Chondrocyte (in vitro differentiated cells): ENCODE measurements around the gene GPR132. TPM values are rescaled to one million over a fixed set of nuclear protein-coding genes. Genes with fewer than 3 reads are reported as not detected.

ENCODE experiments used
- DNase-seq: peaks from one replicate; pipeline ENCODE4 v3.0.0; 2021; ENCODE audit warnings: mixed read lengths, low spot score
- H3K27ac Mint-ChIP-seq: one replicate; pipeline ENCODE4 v1.8.0; 2021; ENCODE audit warnings: mild to moderate bottlenecking, moderate library complexity, mixed read lengths; ENCODE audit not compliant: unreplicated experiment
- H3K27me3 Mint-ChIP-seq: 2 replicates; pipeline ENCODE4 v1.8.0; 2021; ENCODE audit warnings: low read depth, mixed read lengths
- H3K36me3 Mint-ChIP-seq: 2 replicates; pipeline ENCODE4 v1.8.0; 2021; ENCODE audit warnings: low read depth, mixed read lengths
- H3K4me1 Mint-ChIP-seq: 2 replicates; pipeline ENCODE4 v1.8.0; 2021; ENCODE audit warnings: low read depth, mild to moderate bottlenecking, mixed read lengths
- H3K4me3 Mint-ChIP-seq: one replicate; pipeline ENCODE4 v1.8.0; 2021; ENCODE audit warnings: mild to moderate bottlenecking, moderate library complexity, mixed read lengths; ENCODE audit not compliant: unreplicated experiment
- H3K9me3 Mint-ChIP-seq: 2 replicates; pipeline ENCODE4 v1.8.0; 2021; ENCODE audit warnings: low read depth, mixed read lengths
- total RNA-seq: library from RNA; stranded (reverse); gene quantifications from 3 replicates; pipeline ENCODE4 v1.2.1, GENCODE V29; 2021
- TF ChIP-seq, protein P1 (sequence below): fragments of 200-600 bp; sonication (generic); IDR thresholded peaks from 2 replicates; pipeline ENCODE4 v1.5.0; 2021; ENCODE audit warnings: antibody characterized with exemption, mild to moderate bottlenecking, moderate library complexity

The GPR132 gene
- total RNA-seq, 1 donor from 2014 or later, result 0.30 TPM

DNA sequence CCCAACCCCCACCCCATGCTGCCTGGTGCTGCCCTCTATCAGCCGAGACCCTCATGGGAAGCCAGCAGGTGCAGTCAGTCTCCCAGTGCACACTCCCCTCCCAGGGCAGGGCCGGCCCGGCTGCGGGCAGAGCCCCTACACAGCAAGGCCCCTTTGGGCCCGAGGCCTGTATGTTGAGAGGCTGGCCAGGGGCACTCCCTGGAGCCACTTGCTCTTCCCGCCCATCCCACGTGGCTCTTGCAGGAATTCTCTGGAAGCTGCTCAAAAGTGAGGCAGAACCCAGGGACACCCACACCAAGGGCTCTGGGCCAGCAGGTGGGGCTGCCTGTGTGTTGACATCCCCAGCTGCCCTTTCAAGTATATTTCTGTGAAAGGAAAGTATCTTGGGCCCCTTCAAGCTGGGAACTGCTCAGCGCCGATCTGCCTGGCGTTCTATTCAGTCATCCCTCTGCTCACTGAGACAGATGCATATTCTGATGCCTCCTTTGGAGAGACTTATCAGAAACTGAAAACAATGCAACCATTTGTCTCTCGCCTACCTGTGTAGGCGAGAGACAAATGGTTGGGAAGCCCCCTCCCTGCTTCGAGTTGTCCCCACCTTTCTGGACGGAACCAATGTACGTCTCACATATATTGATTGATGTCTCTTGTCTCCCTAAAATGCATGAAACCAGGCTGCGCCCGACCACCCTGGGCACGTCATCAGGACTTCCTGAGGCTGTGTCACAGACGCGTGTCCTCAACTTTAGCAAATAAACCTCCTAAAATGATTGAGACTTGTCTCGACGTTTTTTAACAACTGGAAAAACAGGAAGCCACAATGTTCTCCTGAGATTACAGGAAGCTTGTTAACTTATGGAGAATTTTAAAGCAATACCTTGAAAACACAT lies 6.0 kb downstream of the GPR132 start:
- Mint-ChIP-seq H3K36me3 (no peaks in the 10 kb centered on the region), H3K27ac (no peak overlapping the region), H3K27me3 (peaks cover 6% of the 10 kb centered on the region), H3K4me1 (peaks cover 3% of the 10 kb centered on the region), H3K4me3 (no peak overlapping the region), H3K9me3 (no peaks in the 10 kb centered on the region)
- no peak for DNase-seq
- TF ChIP-seq, protein P1, sequence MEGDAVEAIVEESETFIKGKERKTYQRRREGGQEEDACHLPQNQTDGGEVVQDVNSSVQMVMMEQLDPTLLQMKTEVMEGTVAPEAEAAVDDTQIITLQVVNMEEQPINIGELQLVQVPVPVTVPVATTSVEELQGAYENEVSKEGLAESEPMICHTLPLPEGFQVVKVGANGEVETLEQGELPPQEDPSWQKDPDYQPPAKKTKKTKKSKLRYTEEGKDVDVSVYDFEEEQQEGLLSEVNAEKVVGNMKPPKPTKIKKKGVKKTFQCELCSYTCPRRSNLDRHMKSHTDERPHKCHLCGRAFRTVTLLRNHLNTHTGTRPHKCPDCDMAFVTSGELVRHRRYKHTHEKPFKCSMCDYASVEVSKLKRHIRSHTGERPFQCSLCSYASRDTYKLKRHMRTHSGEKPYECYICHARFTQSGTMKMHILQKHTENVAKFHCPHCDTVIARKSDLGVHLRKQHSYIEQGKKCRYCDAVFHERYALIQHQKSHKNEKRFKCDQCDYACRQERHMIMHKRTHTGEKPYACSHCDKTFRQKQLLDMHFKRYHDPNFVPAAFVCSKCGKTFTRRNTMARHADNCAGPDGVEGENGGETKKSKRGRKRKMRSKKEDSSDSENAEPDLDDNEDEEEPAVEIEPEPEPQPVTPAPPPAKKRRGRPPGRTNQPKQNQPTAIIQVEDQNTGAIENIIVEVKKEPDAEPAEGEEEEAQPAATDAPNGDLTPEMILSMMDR, result no peak

DNA sequence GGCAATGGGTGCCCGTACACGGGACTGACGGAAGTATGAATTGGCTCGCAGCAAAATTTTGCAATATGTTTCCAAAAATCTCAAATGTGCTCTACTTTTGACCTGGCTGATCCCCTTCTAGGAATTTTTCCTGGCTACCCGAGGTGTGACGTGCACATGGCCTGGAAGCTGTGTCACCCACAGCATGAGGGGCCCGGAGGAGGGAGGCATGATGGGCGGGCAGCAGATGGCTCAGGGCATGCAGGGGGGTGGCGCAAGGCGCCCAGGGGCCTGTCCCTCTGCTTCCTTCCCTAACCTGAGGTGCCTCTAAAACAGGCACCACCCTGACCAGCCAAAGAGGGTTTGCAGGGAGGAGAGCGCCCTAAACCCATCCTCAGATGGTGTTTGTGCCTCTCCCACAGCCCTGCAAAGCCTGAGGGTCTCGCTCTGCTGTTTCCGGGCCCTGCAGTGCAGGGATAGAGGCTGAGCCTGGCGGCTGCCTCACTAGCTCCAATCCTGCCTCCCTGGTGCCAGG lies 6.7 kb downstream of the GPR132 start:
- H3K4me3 Mint-ChIP-seq, result no peak overlapping the region
- peaks cover 3% of the 10 kb centered on the region for H3K4me1 Mint-ChIP-seq
- H3K36me3 Mint-ChIP-seq, result no peaks in the 10 kb centered on the region
- TF ChIP-seq, protein P1, result no peak
- H3K27ac Mint-ChIP-seq, result no peak overlapping the region
- H3K9me3 Mint-ChIP-seq, result no peaks in the 10 kb centered on the region
- DNase-seq, result no peak
- peaks cover 6% of the 10 kb centered on the region for H3K27me3 Mint-ChIP-seq

DNA sequence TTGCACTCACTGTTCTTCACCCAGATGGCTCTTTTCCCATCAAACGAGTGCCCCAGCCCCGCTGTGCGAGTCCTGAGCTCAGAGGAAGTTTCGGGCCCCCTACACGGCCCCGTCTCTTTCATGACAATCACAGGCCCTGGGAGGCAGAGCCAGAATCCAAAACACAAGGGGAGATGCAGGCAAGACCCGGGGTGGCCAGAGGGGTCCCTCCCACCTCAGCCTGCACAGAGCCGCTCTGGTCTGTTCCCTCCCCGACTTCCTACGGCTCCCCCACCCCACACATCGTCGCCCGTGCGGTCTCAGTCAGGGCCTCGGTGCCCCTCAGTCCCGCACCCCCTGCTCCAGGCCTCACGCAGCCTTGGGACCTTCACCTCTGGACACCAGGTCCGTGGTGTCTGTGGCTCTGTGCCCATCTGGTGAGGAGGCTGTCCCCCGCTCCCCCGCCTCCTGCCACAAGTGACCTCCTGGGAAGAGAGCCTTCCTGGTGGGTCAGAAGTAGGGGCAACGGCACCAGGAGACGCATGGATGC lies 8.9 kb downstream of the GPR132 start:
- Mint-ChIP-seq H3K9me3 (no peaks in the 10 kb centered on the region), H3K36me3 (no peaks in the 10 kb centered on the region), H3K27me3 (peaks cover 2% of the 10 kb centered on the region), H3K4me3 (no peak overlapping the region), H3K27ac (no peak overlapping the region), H3K4me1 (peaks cover 3% of the 10 kb centered on the region)
- no peak for DNase-seq
- TF ChIP-seq, protein P1, result no peak

DNA sequence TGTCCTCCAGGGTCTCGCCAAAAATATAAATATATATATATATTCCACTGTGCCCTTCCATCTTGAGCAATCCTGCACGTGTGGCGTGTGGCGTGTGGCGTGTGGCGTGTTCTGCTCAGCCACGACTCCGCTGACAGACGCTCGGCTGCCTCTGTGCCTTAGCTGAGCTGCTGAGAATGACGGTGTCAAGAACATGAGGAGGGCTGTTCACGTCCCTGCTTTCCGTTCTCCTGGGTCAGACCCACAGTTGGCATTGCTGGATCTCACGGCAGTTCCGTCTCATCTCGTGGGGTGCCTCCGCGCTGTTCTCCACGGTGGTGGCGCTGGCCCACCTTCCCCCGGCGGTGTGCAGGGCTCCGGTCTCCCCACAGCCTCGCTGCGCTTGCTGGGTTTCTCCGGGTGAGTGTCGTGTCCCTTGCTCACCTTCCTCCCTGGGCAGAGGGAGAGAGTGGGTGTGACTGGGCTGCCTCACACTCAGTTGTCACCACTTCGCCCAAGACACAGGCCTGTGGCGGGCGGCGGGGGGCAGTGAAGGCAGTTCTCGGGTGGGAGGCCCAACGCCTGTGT lies 9.4 kb downstream of the GPR132 start:
- DNase-seq, result no peak
- H3K4me3 Mint-ChIP-seq, result no peak overlapping the region

DNA sequence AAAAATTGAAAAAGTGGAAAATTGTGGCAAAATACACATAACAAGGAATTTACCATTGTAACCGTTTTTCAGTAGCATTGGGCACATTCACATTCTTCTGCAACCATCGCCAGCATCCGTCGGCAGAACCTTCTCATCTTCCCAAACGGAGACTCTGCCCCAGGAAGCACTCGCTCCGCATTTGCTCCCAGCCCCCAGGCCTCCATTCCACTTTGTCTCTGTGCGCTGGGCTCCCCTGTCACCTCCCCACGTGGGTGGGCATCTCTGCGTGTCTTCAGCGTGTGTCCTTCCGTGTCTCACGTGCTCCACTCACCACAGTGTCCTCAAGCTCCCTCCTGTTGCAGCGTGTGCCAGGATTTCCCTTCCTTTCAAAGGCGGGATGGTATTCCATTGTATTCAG lies 9.9 kb downstream of the GPR132 start:
- H3K4me3 Mint-ChIP-seq, result no peak overlapping the region
- H3K27ac Mint-ChIP-seq, result no peak overlapping the region
- no peaks in the 10 kb centered on the region for H3K9me3 Mint-ChIP-seq
- peaks cover 2% of the 10 kb centered on the region for H3K27me3 Mint-ChIP-seq
- no peak for DNase-seq
- TF ChIP-seq, protein P1, result no peak
- H3K36me3 Mint-ChIP-seq, result no peaks in the 10 kb centered on the region
- peaks cover 3% of the 10 kb centered on the region for H3K4me1 Mint-ChIP-seq

More for the DNA sequence above, 9.4 kb downstream of the GPR132 start:
- Mint-ChIP-seq H3K36me3 (no peaks in the 10 kb centered on the region), H3K9me3 (no peaks in the 10 kb centered on the region), H3K4me1 (peaks cover 3% of the 10 kb centered on the region), H3K27me3 (peaks cover 2% of the 10 kb centered on the region), H3K27ac (no peak overlapping the region)
- TF ChIP-seq, protein P1, result no peak
